HG03280 (cell line): ENCODE measurements around the gene IRAK1BP1.
"Not testable (repeated sequence)": the region's sequence is repeated elsewhere in the genome, so short reads cannot be mapped to it uniquely, and the experiment has no call there.

ENCODE experiments used
- ATAC-seq: cut with Tn5 transposase; IDR thresholded peaks from one replicate; pipeline ENCODE4 v1.9.1; 2021; ENCODE audit warnings: mild to moderate bottlenecking, moderate library complexity; ENCODE audit not compliant: unreplicated experiment

IRAK1BP1 gene

GRCh38 chr6:78883651-78884050, 16.3 kb downstream of the IRAK1BP1 start:
- no peak for ATAC-seq

- not testable (repeated sequence) for ATAC-seq
Observed at GRCh38 chr6:78889901-78890300, 22.6 kb downstream of the IRAK1BP1 start.

GRCh38 chr6:78896227-78896626, 28.9 kb downstream of the IRAK1BP1 start:
- ATAC-seq = no peak

- ATAC-seq = no peak
Observed at GRCh38 chr6:78908621-78909020, 41.3 kb downstream of the IRAK1BP1 start.

- ATAC-seq = no peak
Observed at GRCh38 chr6:78909391-78909790, 42.0 kb downstream of the IRAK1BP1 start.

GRCh38 chr6:78910010-78910409, 42.7 kb downstream of the IRAK1BP1 start:
- no peak for ATAC-seq

- no peak for ATAC-seq
Observed at GRCh38 chr6:78910591-78911171, 43.3 kb downstream of the IRAK1BP1 start.

GRCh38 chr6:78911218-78911940, 44.0 kb downstream of the IRAK1BP1 start:
- no peak for ATAC-seq

- ATAC-seq = no peak
Observed at GRCh38 chr6:78916411-78916810, 49.1 kb downstream of the IRAK1BP1 start.

GRCh38 chr6:78917788-78918187, 50.4 kb downstream of the IRAK1BP1 start:
- ATAC-seq = no peak

GRCh38 chr6:78921168-78921567, 53.8 kb downstream of the IRAK1BP1 start:
- ATAC-seq = not testable (repeated sequence)

- no peak for ATAC-seq
Observed at GRCh38 chr6:78925317-78925716, 58.0 kb downstream of the IRAK1BP1 start.

GRCh38 chr6:78935553-78935952, 68.2 kb downstream of the IRAK1BP1 start:
- no peak for ATAC-seq

GRCh38 chr6:78936515-78936914, 69.2 kb downstream of the IRAK1BP1 start:
- ATAC-seq = no peak

- ATAC-seq = no peak
Observed at GRCh38 chr6:78942446-78942845, 75.1 kb downstream of the IRAK1BP1 start.

- no peak for ATAC-seq
Observed at GRCh38 chr6:78947529-78947928, 80.2 kb downstream of the IRAK1BP1 start.

GRCh38 chr6:78947962-78948361, 80.6 kb downstream of the IRAK1BP1 start:
- ATAC-seq = no peak

GRCh38 chr6:78948785-78949184, 81.4 kb downstream of the IRAK1BP1 start:
- no peak for ATAC-seq

GRCh38 chr6:78952362-78952761, 85.0 kb downstream of the IRAK1BP1 start:
- no peak for ATAC-seq
